CD14-positive monocyte (primary cell): ENCODE measurements around the gene BRD2. TPM values are rescaled to one million over a fixed set of nuclear protein-coding genes. Genes with fewer than 3 reads are reported as not detected.

ENCODE experiments used
- DNase-seq, 3 donors: peaks; one replicate each; pipeline ENCODE4 v3.0.0-alpha.2; 2011 to 2022
- H2AFZ ChIP-seq: 2 replicates; pipeline ENCODE4 v1.6.0; 2012; ENCODE audit warnings: mild to moderate bottlenecking, low read depth, low read length, inconsistent platforms; ENCODE audit not compliant: insufficient read depth, poor library complexity, severe bottlenecking
- H3K27ac ChIP-seq, 2 donors: 1 replicate in 1 of 2; 2 replicates in 1 of 2; pipeline ENCODE4 v1.5.1; 2012 to 2013; ENCODE audit warnings: low read length in 2 of 2, control low read depth in 1 of 2, inconsistent platforms in 1 of 2, low read depth in 1 of 2, mild to moderate bottlenecking in 1 of 2
- H3K27me3 ChIP-seq, 2 donors: one replicate each; pipeline versions ENCODE4 v1.6.0 to v1.6.1; 2011 to 2013; ENCODE audit warnings: low read length in 2 of 2; ENCODE audit not compliant: control insufficient read depth in 2 of 2, insufficient read depth in 2 of 2
- H3K36me3 ChIP-seq, 2 donors: replicated peaks in 1 of 2; 1 replicate in 1 of 2; 2 replicates in 1 of 2; pipeline versions ENCODE4 v1.5.1 to v1.6.1; 2012 to 2013; ENCODE audit warnings: low read length in 2 of 2, control low read depth in 1 of 2, inconsistent platforms in 1 of 2, mild to moderate bottlenecking in 1 of 2; ENCODE audit not compliant: insufficient read depth in 2 of 2, control insufficient read depth in 1 of 2
- H3K4me1 ChIP-seq, 2 donors: 1 replicate in 1 of 2; 2 replicates in 1 of 2; pipeline versions ENCODE4 v1.5.1 to v1.6.1; 2012 to 2013; ENCODE audit warnings: low read length in 2 of 2, control low read depth in 1 of 2, inconsistent platforms in 1 of 2, mild to moderate bottlenecking in 1 of 2, moderate library complexity in 1 of 2; ENCODE audit not compliant: insufficient read depth in 2 of 2, control insufficient read depth in 1 of 2
- H3K4me2 ChIP-seq: replicated peaks from 2 replicates; pipeline ENCODE3; 2012; ENCODE audit warnings: low read length, moderate library complexity, mild to moderate bottlenecking; ENCODE audit not compliant: poor library complexity, severe bottlenecking; ENCODE audit errors: extremely low read depth
- H3K4me3 ChIP-seq, 3 experiments: fragments of 200-600 bp in 1 of 3; sonication (generic) in 1 of 3; replicated peaks in 1 of 3; 1 replicate in 2 of 3; 2 replicates in 1 of 3; pipeline ENCODE4 v1.5.1; 2011 to 2013; ENCODE audit warnings: low read length in 3 of 3, mild to moderate bottlenecking in 3 of 3, control low read depth in 2 of 3, low read depth in 2 of 3, inconsistent platforms in 1 of 3, moderate library complexity in 1 of 3
- H3K79me2 ChIP-seq: 2 replicates; pipeline ENCODE4 v1.6.0; 2012; ENCODE audit warnings: mild to moderate bottlenecking, control low read depth, inconsistent platforms, low read length, moderate library complexity; ENCODE audit not compliant: insufficient read depth
- H3K9ac ChIP-seq: 2 replicates; pipeline ENCODE4 v1.6.0; 2017; ENCODE audit warnings: low read length, mild to moderate bottlenecking; ENCODE audit not compliant: insufficient read depth, poor library complexity, severe bottlenecking
- H3K9me3 ChIP-seq, 2 donors: replicated peaks in 1 of 2; 1 replicate in 1 of 2; 2 replicates in 1 of 2; pipeline versions ENCODE4 v1.5.1 to v1.6.1; 2012 to 2013; ENCODE audit warnings: low read length in 2 of 2, control low read depth in 1 of 2; ENCODE audit not compliant: control insufficient read depth in 1 of 2, insufficient read depth in 1 of 2
- H4K20me1 ChIP-seq: 2 replicates; pipeline ENCODE4 v1.6.0; 2012; ENCODE audit warnings: mild to moderate bottlenecking, low read length, control low read depth, moderate library complexity; ENCODE audit not compliant: insufficient read depth
- H3K27ac Mint-ChIP-seq, 7 donors: one replicate each; pipeline ENCODE4 v1.8.0; 2020; ENCODE audit warnings: mild to moderate bottlenecking in 7 of 7, mixed read lengths in 7 of 7, moderate library complexity in 6 of 7, inconsistent platforms in 2 of 7
- H3K27me3 Mint-ChIP-seq, 3 donors: one replicate each; pipeline ENCODE4 v1.8.0; 2021 to 2022; ENCODE audit warnings: low read depth in 3 of 3, mild to moderate bottlenecking in 3 of 3, mixed read lengths in 3 of 3, moderate library complexity in 3 of 3, inconsistent platforms in 1 of 3
- H3K36me3 Mint-ChIP-seq, 2 donors: one replicate each; pipeline ENCODE4 v1.8.0; 2020; ENCODE audit warnings: mixed read lengths in 2 of 2, inconsistent platforms in 1 of 2, mild to moderate bottlenecking in 1 of 2
- H3K4me1 Mint-ChIP-seq: one replicate; pipeline ENCODE4 v1.8.0; 2020; ENCODE audit warnings: mild to moderate bottlenecking, mixed read lengths
- H3K4me3 Mint-ChIP-seq, 2 donors: one replicate each; pipeline ENCODE4 v1.8.0; 2020; ENCODE audit warnings: mild to moderate bottlenecking in 2 of 2, mixed read lengths in 2 of 2, moderate library complexity in 1 of 2
- H3K9me3 Mint-ChIP-seq, 7 donors: one replicate each; pipeline ENCODE4 v1.8.0; 2020 to 2022; ENCODE audit warnings: mixed read lengths in 7 of 7, mild to moderate bottlenecking in 6 of 7, moderate library complexity in 6 of 7, inconsistent platforms in 2 of 7
- WGBS: methylation state at CpG from one replicate; pipeline ENCODE4 v1.1.5; 2013; ENCODE audit warnings: missing lambda C conversion rate; ENCODE audit not compliant: insufficient coverage; 5-methylcytosine and 5-hydroxymethylcytosine counted together
- intact Hi-C, 2 donors: fragments of 100-400 bp; cut with micrococcal nuclease; formaldehyde crosslinking; loops; one replicate each; pipeline versions ENCODE4 v1.15.0 to v1.15.1; 2023
- polyA plus RNA-seq, 3 donors: library from polyadenylated mRNA; depleted of rRNA in 1 of 3; unstranded in 2 of 3; stranded (reverse) in 1 of 3; fragments of 300-500 nt in 2 of 3; fragments of >200 nt in 1 of 3; fragmentation: Illumina TruSeq in 2 of 3; gene quantifications; 1 replicate in 2 of 3; 2 replicates in 1 of 3; pipeline ENCODE4 v1.2.3, GENCODE V29; 2012 to 2021
- TF ChIP-seq, protein P1 (sequence below): fragments of 200-600 bp; IDR thresholded peaks from one replicate; pipeline ENCODE4 v1.8.0; 2022; ENCODE audit warnings: antibody characterized with exemption, mild to moderate bottlenecking

Gene BRD2
- polyA plus RNA-seq, 3 donors, result 9.6 to 475 (median 21.7) TPM

DNA sequence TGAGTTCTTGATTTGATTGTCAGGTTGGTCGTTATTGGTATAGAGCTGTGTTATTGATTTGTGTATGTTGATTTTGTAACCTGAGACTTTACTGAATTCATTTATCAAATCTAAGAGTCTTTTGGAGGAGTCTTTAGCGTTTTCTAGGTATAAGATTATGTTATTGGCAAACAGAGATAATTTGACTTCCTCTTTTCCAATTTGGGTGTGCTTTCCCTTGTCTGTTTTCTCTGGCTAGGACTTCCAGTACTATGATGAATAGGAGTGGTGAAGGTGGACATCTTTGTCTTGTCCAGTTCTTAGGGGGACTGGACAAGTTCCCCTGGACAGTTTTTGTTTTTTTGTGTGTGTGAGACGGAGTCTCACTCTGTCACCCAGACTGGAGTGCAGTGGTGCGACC, 23.6 kb downstream of the BRD2 start:
- no peaks in the 10 kb centered on the region for H3K4me1 ChIP-seq
- no peaks in the 10 kb centered on the region for H4K20me1 ChIP-seq
- H2AFZ ChIP-seq, result no peak overlapping the region
- H3K27ac ChIP-seq, result no peak overlapping the region
- H3K27ac Mint-ChIP-seq, result no peak overlapping the region
- H3K27me3 ChIP-seq, result peaks cover 3% of the 10 kb centered on the region in 2 donors
- DNase-seq, result no peak
- H3K36me3 ChIP-seq, result no peaks in the 10 kb centered on the region
- no peak overlapping the region for H3K4me2 ChIP-seq
- no peaks in the 10 kb centered on the region for H3K9me3 Mint-ChIP-seq
- WGBS, result 88% methylated on average over 2 of the region's 4 CpGs
- no peaks in the 10 kb centered on the region for H3K9me3 ChIP-seq
- H3K4me1 Mint-ChIP-seq, result peaks cover 9% of the 10 kb centered on the region
- H3K36me3 Mint-ChIP-seq, result no peaks in the 10 kb centered on the region
- intact Hi-C loops, result no loop called here
- H3K4me3 Mint-ChIP-seq, result no peak overlapping the region
- no peak overlapping the region for H3K9ac ChIP-seq
- TF ChIP-seq, protein P1, sequence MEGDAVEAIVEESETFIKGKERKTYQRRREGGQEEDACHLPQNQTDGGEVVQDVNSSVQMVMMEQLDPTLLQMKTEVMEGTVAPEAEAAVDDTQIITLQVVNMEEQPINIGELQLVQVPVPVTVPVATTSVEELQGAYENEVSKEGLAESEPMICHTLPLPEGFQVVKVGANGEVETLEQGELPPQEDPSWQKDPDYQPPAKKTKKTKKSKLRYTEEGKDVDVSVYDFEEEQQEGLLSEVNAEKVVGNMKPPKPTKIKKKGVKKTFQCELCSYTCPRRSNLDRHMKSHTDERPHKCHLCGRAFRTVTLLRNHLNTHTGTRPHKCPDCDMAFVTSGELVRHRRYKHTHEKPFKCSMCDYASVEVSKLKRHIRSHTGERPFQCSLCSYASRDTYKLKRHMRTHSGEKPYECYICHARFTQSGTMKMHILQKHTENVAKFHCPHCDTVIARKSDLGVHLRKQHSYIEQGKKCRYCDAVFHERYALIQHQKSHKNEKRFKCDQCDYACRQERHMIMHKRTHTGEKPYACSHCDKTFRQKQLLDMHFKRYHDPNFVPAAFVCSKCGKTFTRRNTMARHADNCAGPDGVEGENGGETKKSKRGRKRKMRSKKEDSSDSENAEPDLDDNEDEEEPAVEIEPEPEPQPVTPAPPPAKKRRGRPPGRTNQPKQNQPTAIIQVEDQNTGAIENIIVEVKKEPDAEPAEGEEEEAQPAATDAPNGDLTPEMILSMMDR, result no peak
- H3K79me2 ChIP-seq, result no peaks in the 10 kb centered on the region
- peaks cover 5 to 11% (median 6%) of the 10 kb centered on the region in 3 donors for H3K27me3 Mint-ChIP-seq
- no peak overlapping the region for H3K4me3 ChIP-seq

DNA sequence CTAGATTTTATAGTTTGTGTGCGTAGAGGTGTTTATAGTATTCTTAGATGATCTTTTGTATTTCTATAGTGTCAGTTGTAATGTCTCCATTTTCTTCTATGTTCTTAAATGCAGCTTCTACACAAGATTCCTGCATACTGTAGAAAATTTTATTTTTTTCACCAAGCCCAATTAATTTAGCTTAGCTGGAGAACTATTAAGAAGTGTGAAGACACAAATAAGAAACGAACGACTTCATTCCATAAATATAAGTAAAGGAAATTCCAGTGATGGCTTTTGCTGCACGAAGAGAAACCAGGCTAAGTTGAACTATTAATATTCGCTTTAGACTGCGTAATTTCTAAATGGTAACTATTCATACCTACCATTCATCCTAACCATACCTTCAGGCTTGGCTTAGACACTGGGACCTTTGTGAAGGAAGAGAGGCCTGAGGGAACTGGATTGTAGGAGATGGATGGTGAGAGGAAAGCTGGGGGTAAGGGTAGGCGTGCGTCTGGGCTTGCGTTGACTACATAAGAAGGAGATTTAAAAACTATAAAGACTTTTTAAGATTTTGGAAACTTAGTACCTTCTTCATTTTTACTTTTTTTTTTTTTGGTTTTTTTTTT, 25.1 kb downstream of the BRD2 start:
- DNase-seq, result no peak
- Histone ChIP-seq H4K20me1 (no peaks in the 10 kb centered on the region), H3K4me1 (no peaks in the 10 kb centered on the region), H3K9ac (no peak overlapping the region), H3K4me3 (no peak overlapping the region), H3K79me2 (no peaks in the 10 kb centered on the region), H3K4me2 (no peak overlapping the region), H3K9me3 (no peaks in the 10 kb centered on the region), H3K36me3 (no peaks in the 10 kb centered on the region), H2AFZ (no peak overlapping the region), H3K27me3 (peaks cover 3% of the 10 kb centered on the region in 2 donors), H3K27ac (no peak overlapping the region)
- H3K36me3 Mint-ChIP-seq, result no peaks in the 10 kb centered on the region
- H3K27ac Mint-ChIP-seq, result no peak overlapping the region
- TF ChIP-seq, protein P1, result no peak
- WGBS, result no CpG with 5 or more reads among the region's 9 CpGs
- peak overlapping the region in 1 of 2 donors; percentile 49 for H3K4me3 Mint-ChIP-seq
- no peaks in the 10 kb centered on the region for H3K9me3 Mint-ChIP-seq
- intact Hi-C loops, result no loop called here
- H3K27me3 Mint-ChIP-seq, result peaks cover 9 to 12% (median 12%) of the 10 kb centered on the region in 3 donors
- H3K4me1 Mint-ChIP-seq, result no peaks in the 10 kb centered on the region
